ENCODE data around the gene SELENOS.

The SELENOS gene

GRCh38 chr15:101276501-101277037 lies 716 bp downstream of the SELENOS start:
- no peak for DNase-seq (ENCODE audit: low read depth)

- no peak for DNase-seq (ENCODE audit: low read depth)
These were observed 2.3 kb downstream of the SELENOS start for GRCh38 chr15:101275018-101275417.

- no peak for DNase-seq (ENCODE audit: low read depth)
These were observed 3.8 kb downstream of the SELENOS start for GRCh38 chr15:101273534-101273933.

GRCh38 chr15:101272584-101272983 lies 4.7 kb downstream of the SELENOS start:
- DNase-seq (ENCODE audit: low read depth): no peak

- DNase-seq (ENCODE audit: low read depth): no peak
These were observed 7.6 kb downstream of the SELENOS start for GRCh38 chr15:101269479-101270223.

GRCh38 chr15:101267320-101268104 lies 9.8 kb downstream of the SELENOS start:
- no peak for DNase-seq (ENCODE audit: low read depth)

- no peak for DNase-seq (ENCODE audit: low read depth)
These were observed 10.5 kb downstream of the SELENOS start for GRCh38 chr15:101266787-101267186.

- DNase-seq (ENCODE audit: low read depth): no peak
These were observed 11.3 kb downstream of the SELENOS start for GRCh38 chr15:101266034-101266433.

GRCh38 chr15:101264911-101265641 lies 12.2 kb downstream of the SELENOS start:
- no peak for DNase-seq (ENCODE audit: low read depth)

GRCh38 chr15:101264011-101264410 lies 13.3 kb downstream of the SELENOS start:
- no peak for DNase-seq (ENCODE audit: low read depth)

GRCh38 chr15:101262551-101262950 lies 14.7 kb downstream of the SELENOS start:
- no peak for DNase-seq (ENCODE audit: low read depth)

- DNase-seq (ENCODE audit: low read depth): peak; percentile 37
These were observed 18.8 kb downstream of the SELENOS start for GRCh38 chr15:101258238-101259144.

GRCh38 chr15:101256757-101257156 lies 20.5 kb downstream of the SELENOS start:
- DNase-seq (ENCODE audit: low read depth): no peak

GRCh38 chr15:101255615-101256241 lies 21.6 kb downstream of the SELENOS start:
- no peak for DNase-seq (ENCODE audit: low read depth)

GRCh38 chr15:101255051-101255395 lies 22.3 kb downstream of the SELENOS start:
- no peak for DNase-seq (ENCODE audit: low read depth)

- DNase-seq (ENCODE audit: low read depth): no peak
These were observed 22.9 kb downstream of the SELENOS start for GRCh38 chr15:101254157-101255050.

- no peak for DNase-seq (ENCODE audit: low read depth)
These were observed 24.4 kb downstream of the SELENOS start for GRCh38 chr15:101252836-101253235.

GRCh38 chr15:101251830-101252820 lies 25.2 kb downstream of the SELENOS start, which contains the start of gene CHSY1:
CHSY1 (minus strand) TSS chr15:101252048; CDS start chr15:101251456, 592 bp downstream.
- peak; percentile 68 for DNase-seq (ENCODE audit: low read depth)

All from stimulated activated CD8-positive, alpha-beta memory T cell treated with anti-CD3 and anti-CD28 coated beads, Interleukin-15, amount 100 ng/mL, for 1 hour (primary cell).